GM18502 (cell line): ENCODE measurements around the gene HDAC7.
A peak's percentile ranks its signal among the peaks of the same experiment; 100 is the strongest.

Experiments
- ATAC-seq: cut with Tn5 transposase; IDR thresholded peaks from one replicate; pipeline ENCODE4 v1.9.1; 2021; ENCODE audit warnings: mild to moderate bottlenecking; ENCODE audit not compliant: unreplicated experiment, poor library complexity

Gene HDAC7

GRCh38 chr12:47783821-47784819 is 35.6 kb downstream of the HDAC7 start:
- ATAC-seq: no peak

- ATAC-seq: no peak
These were observed 36.5 kb downstream of the HDAC7 start for GRCh38 chr12:47783024-47783755.

- no peak for ATAC-seq
These were observed 37.3 kb downstream of the HDAC7 start for GRCh38 chr12:47782372-47782770.

- no peak for ATAC-seq
These were observed 38.0 kb downstream of the HDAC7 start for GRCh38 chr12:47781479-47782371.

- ATAC-seq: no peak
These were observed 39.7 kb downstream of the HDAC7 start for GRCh38 chr12:47779943-47780504.

- peak; percentile 88 for ATAC-seq
These were observed 40.3 kb downstream of the HDAC7 start for GRCh38 chr12:47779301-47779942.

GRCh38 chr12:47778881-47779280 is 40.8 kb downstream of the HDAC7 start:
- ATAC-seq: no peak

GRCh38 chr12:47777741-47778558 is 41.8 kb downstream of the HDAC7 start:
- no peak for ATAC-seq

- ATAC-seq: no peak
These were observed 42.6 kb downstream of the HDAC7 start for GRCh38 chr12:47777151-47777550.

GRCh38 chr12:47776471-47777143 is 43.1 kb downstream of the HDAC7 start:
- no peak for ATAC-seq

GRCh38 chr12:47775100-47775911 is 44.4 kb downstream of the HDAC7 start:
- no peak for ATAC-seq

GRCh38 chr12:47774663-47775062 is 45.0 kb downstream of the HDAC7 start:
- no peak for ATAC-seq

GRCh38 chr12:47773858-47774580 is 45.7 kb downstream of the HDAC7 start:
- no peak for ATAC-seq

- peak; percentile 76 for ATAC-seq
These were observed 46.4 kb downstream of the HDAC7 start, which contains the start of gene SLC48A1 for GRCh38 chr12:47773062-47773857. TSS of gene SLC48A1 (plus strand) at chr12:47773238. CDS start at chr12:47773305, 67 bp downstream.

GRCh38 chr12:47772738-47773061 is 47.0 kb downstream of the HDAC7 start:
- ATAC-seq: no peak

GRCh38 chr12:47772094-47772660 is 47.5 kb downstream of the HDAC7 start:
- ATAC-seq: no peak
